Mesendoderm (in vitro differentiated cells): ENCODE measurements around the gene F11R.
"Not testable (repeated sequence)": the region's sequence is repeated elsewhere in the genome, so short reads cannot be mapped to it uniquely, and the experiment has no call there.

Experiments
- DNase-seq: peaks from one replicate; pipeline ENCODE4 v3.0.0; 2013
- H2AK5ac ChIP-seq: 2 replicates; pipeline ENCODE4 v1.6.1; 2013; ENCODE audit warnings: low read length, inconsistent platforms
- H2BK120ac ChIP-seq: 2 replicates; pipeline ENCODE4 v1.6.1; 2013; ENCODE audit warnings: low read depth, mild to moderate bottlenecking, low read length, moderate library complexity, mixed read lengths
- H2BK15ac ChIP-seq: replicated peaks from 2 replicates; pipeline ENCODE4 v1.6.1; 2013; ENCODE audit warnings: low read depth, mild to moderate bottlenecking, moderate library complexity
- H2BK5ac ChIP-seq: 2 replicates; pipeline ENCODE4 v1.6.1; 2013; ENCODE audit warnings: low read length, inconsistent platforms
- H3K18ac ChIP-seq: 2 replicates; pipeline ENCODE4 v1.6.1; 2013; ENCODE audit warnings: mild to moderate bottlenecking, low read length, mixed read lengths
- H3K23ac ChIP-seq: one replicate; pipeline ENCODE4 v1.6.1; 2013; ENCODE audit warnings: low read length
- H3K27ac ChIP-seq: 2 replicates; pipeline ENCODE4 v1.5.1; 2013; ENCODE audit warnings: low read depth, mild to moderate bottlenecking, inconsistent platforms, low read length, moderate library complexity
- H3K27me3 ChIP-seq: 2 replicates; pipeline ENCODE4 v1.6.1; 2013; ENCODE audit warnings: low read length, control low read depth, mild to moderate bottlenecking, inconsistent platforms; ENCODE audit not compliant: insufficient read depth, poor library complexity
- H3K36me3 ChIP-seq: 2 replicates; pipeline ENCODE4 v1.6.1; 2013; ENCODE audit warnings: low read length, inconsistent platforms; ENCODE audit not compliant: control insufficient read depth, insufficient read depth
- H3K4ac ChIP-seq: one replicate; pipeline ENCODE4 v1.6.1; 2013; ENCODE audit warnings: low read depth, mild to moderate bottlenecking, low read length, moderate library complexity
- H3K4me1 ChIP-seq: 2 replicates; pipeline ENCODE4 v1.6.1; 2013; ENCODE audit warnings: low read depth, low read length, inconsistent platforms; ENCODE audit not compliant: control insufficient read depth
- H3K4me2 ChIP-seq: 2 replicates; pipeline ENCODE4 v1.6.1; 2013; ENCODE audit warnings: low read length
- H3K4me3 ChIP-seq: 2 replicates; pipeline ENCODE4 v1.5.1; 2013; ENCODE audit warnings: mild to moderate bottlenecking, low read length
- H3K56ac ChIP-seq: one replicate; pipeline ENCODE4 v1.6.1; 2013; ENCODE audit warnings: low read length
- H3K79me1 ChIP-seq: 2 replicates; pipeline ENCODE4 v1.6.1; 2013; ENCODE audit warnings: low read length, inconsistent platforms
- H3K79me2 ChIP-seq: 2 replicates; pipeline ENCODE4 v1.6.1; 2013; ENCODE audit warnings: mild to moderate bottlenecking, low read length; ENCODE audit not compliant: control insufficient read depth, insufficient read depth
- H3K9ac ChIP-seq: 2 replicates; pipeline ENCODE4 v1.6.1; 2013; ENCODE audit warnings: low read length, inconsistent platforms
- H4K5ac ChIP-seq: one replicate; pipeline ENCODE4 v1.6.1; 2013; ENCODE audit warnings: low read length
- H4K8ac ChIP-seq: one replicate; pipeline ENCODE4 v1.6.1; 2013; ENCODE audit warnings: low read depth, mild to moderate bottlenecking, control low read depth, low read length, moderate library complexity
- WGBS: extraction: QIAGEN DNeasy Blood & Tissue Kit; methylation state at CpG from one replicate; pipeline ENCODE4 v1.1.7; 2013; ENCODE audit warnings: low lambda C conversion rate, missing lambda C conversion rate; ENCODE audit not compliant: insufficient coverage; ENCODE audit errors: extremely low coverage; 5-methylcytosine and 5-hydroxymethylcytosine counted together

The F11R gene

DNA sequence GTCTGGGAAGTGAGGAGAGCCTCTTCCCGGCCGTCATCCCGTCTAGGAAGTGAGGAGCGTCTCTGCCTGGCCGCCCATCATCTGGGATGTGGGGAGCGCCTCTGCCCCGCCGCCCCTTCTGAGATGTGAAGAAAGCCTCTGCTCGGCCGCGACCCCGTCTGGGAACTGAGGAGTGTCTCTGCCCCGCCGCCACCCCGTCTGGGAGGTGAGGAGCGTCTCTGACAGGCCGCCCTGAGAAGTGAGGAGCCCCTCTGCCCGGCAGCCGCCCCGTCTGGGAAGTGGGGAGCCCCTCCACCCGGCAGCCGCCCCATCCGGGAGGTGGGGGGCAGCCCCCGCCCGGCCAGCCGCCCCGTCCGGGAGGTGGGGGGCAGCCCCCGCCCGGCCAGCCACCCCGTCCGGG, 8.5 kb upstream of the F11R start:
- not testable (repeated sequence) for H4K5ac ChIP-seq, H3K79me2 ChIP-seq, H2AK5ac ChIP-seq, H3K23ac ChIP-seq, DNase-seq, H3K27ac ChIP-seq, H3K4ac ChIP-seq, H3K56ac ChIP-seq, H2BK120ac ChIP-seq, H2BK5ac ChIP-seq, H3K79me1 ChIP-seq, H3K36me3 ChIP-seq, H3K27me3 ChIP-seq, H3K4me3 ChIP-seq, H3K9ac ChIP-seq, H4K8ac ChIP-seq, H3K4me2 ChIP-seq, H3K18ac ChIP-seq, H3K4me1 ChIP-seq, H2BK15ac ChIP-seq
- no CpG with 5 or more reads among the region's 32 CpGs for WGBS

DNA sequence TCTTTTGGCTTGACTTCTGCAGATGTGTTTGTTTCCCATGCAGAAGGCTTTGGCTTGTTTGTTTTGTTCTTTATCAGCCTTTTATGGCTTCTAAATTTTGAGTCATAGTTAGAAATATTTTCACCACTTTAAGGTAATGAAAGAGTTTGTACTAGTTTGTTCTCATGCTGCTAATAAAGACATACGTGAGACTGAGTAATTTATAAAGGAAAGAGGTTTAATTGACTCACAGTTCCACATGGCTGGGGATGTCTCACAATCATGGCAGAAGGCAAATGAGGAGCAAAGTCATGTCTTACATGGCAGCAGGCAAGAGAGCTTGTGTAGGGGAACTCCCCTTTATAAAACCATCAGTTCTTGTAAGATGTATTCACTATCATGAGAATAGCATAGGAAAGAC, 6.0 kb upstream of the F11R start:
- not testable (repeated sequence) for H3K4me1 ChIP-seq, H2AK5ac ChIP-seq

GRCh38 chr1:161022432-161022831, 1.5 kb upstream of the F11R start:
- not testable (repeated sequence) for H3K4ac ChIP-seq, DNase-seq, H2BK120ac ChIP-seq, H3K23ac ChIP-seq, H2BK5ac ChIP-seq, H3K18ac ChIP-seq, H3K4me2 ChIP-seq, H3K36me3 ChIP-seq, H3K4me3 ChIP-seq, H4K5ac ChIP-seq, H3K27ac ChIP-seq, H3K79me1 ChIP-seq, H4K8ac ChIP-seq, H2AK5ac ChIP-seq, H3K56ac ChIP-seq, H2BK15ac ChIP-seq, H3K27me3 ChIP-seq, H3K9ac ChIP-seq
- WGBS = no CpG with 5 or more reads among the region's 12 CpGs
- H3K4me1 ChIP-seq = peaks cover 11% of the 10 kb centered on the region
- H3K79me2 ChIP-seq = peaks cover 32% of the 10 kb centered on the region

More for the DNA sequence above, 6.0 kb upstream of the F11R start:
- H3K4me3 ChIP-seq, H3K79me1 ChIP-seq, DNase-seq, H3K79me2 ChIP-seq, H3K56ac ChIP-seq, H3K23ac ChIP-seq, H3K4me2 ChIP-seq, H2BK5ac ChIP-seq, H3K4ac ChIP-seq, H3K27me3 ChIP-seq, H2BK120ac ChIP-seq, H2BK15ac ChIP-seq, H3K9ac ChIP-seq, H4K8ac ChIP-seq, H3K27ac ChIP-seq, H4K5ac ChIP-seq, H3K18ac ChIP-seq, H3K36me3 ChIP-seq: not testable (repeated sequence)
- WGBS = no CpG with 5 or more reads among the region's 1 CpG

DNA sequence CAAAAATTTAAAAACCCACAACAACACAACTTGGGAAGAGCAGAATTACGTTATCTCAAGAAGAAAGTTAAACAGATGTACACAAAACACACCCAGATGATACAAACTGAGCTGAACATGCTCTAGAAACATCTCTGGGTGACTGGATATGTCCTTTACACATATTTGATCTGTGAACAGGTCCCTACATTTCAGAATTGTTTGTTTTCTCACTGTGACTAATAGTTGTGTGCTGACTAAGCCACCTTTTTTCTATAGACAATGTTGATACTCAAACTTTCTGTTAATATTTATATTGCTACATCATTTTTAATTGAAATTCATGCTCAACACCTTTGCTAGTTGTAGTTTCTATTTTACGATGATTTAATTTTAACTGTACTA, 1.0 kb upstream of the F11R start:
- Histone ChIP-seq H3K27me3 (no peaks in the 10 kb centered on the region), H2AK5ac (no peak overlapping the region), H3K23ac (no peak overlapping the region), H2BK15ac (no peak overlapping the region), H4K5ac (no peak overlapping the region), H3K79me2 (peaks cover 36% of the 10 kb centered on the region), H3K9ac (no peak overlapping the region), H3K4me1 (peaks cover 11% of the 10 kb centered on the region), H3K18ac (no peak overlapping the region), H3K4me3 (no peak overlapping the region), H2BK120ac (no peak overlapping the region), H2BK5ac (no peak overlapping the region), H3K27ac (no peak overlapping the region), H4K8ac (no peak overlapping the region), H3K36me3 (no peaks in the 10 kb centered on the region), H3K4ac (peak overlapping the region; percentile 5), H3K4me2 (peak overlapping the region; percentile 85), H3K79me1 (peaks cover 5% of the 10 kb centered on the region), H3K56ac (peak overlapping the region; percentile 91)
- no peak for DNase-seq
- WGBS = no CpG with 5 or more reads among the region's 2 CpGs

- no peak overlapping the region for H2BK15ac ChIP-seq
- peak; percentile 100 for DNase-seq
- peak overlapping the region; percentile 41 for H3K27ac ChIP-seq
- peak overlapping the region; percentile 73 for H3K4me3 ChIP-seq
- H2BK120ac ChIP-seq = no peak overlapping the region
- H3K79me1 ChIP-seq = peaks cover 5% of the 10 kb centered on the region
- H4K5ac ChIP-seq = no peak overlapping the region
- no CpG with 5 or more reads among the region's 34 CpGs for WGBS
- H2BK5ac ChIP-seq = no peak overlapping the region
- peaks cover 11% of the 10 kb centered on the region for H3K4me1 ChIP-seq
- H3K9ac ChIP-seq = peak overlapping the region; percentile 88
- no peak overlapping the region for H3K18ac ChIP-seq
- H3K56ac ChIP-seq = peak overlapping the region; percentile 97
- no peak overlapping the region for H4K8ac ChIP-seq
- H3K36me3 ChIP-seq = no peaks in the 10 kb centered on the region
- peak overlapping the region; percentile 5 for H3K4ac ChIP-seq
- H3K4me2 ChIP-seq = peak overlapping the region; percentile 85
- no peaks in the 10 kb centered on the region for H3K27me3 ChIP-seq
- H3K79me2 ChIP-seq = peaks cover 39% of the 10 kb centered on the region
- no peak overlapping the region for H2AK5ac ChIP-seq
- no peak overlapping the region for H3K23ac ChIP-seq
These were observed 415 bp upstream of the F11R start for GRCh38 chr1:161021165-161021969.
